Measurements from ENCODE around the gene TEX28.
"Not testable (repeated sequence)": the region's sequence is repeated elsewhere in the genome, so short reads cannot be mapped to it uniquely, and the experiment has no call there.

Gene TEX28

DNA sequence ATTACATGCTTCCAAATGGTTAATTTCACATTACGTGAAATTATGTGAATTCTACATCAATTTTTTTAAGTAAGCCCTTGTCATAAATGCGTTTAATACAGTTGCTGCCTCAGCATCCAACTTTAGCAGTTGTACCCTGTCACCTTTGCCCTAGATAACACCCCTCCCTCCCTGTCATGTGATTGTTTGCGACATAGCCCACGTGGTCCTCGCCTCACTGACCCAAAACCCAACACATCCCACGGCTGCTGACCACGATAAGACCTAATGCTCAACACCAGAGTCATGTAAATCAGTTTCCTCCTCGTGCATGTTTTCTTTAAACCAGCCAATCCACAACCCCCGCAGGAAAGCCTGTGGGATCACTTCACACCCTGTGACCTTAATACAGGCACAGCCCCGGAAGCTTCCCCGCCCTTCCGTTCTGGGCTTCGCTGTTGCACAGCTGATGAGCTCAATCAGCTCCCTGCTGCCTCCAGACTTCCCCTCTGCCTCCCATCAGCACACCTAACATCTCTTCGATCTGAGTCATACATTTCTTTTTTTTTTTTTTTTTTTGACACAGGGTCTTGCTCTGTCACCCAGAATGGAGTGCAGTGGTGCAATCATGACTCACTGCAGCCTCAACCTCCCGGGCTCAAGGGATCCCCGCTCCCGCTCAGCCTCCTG is 47.4 kb downstream of the TEX28 start:
- not testable (repeated sequence) for FAIRE-seq; DNase-seq (ENCODE audit: low spot score)

DNA sequence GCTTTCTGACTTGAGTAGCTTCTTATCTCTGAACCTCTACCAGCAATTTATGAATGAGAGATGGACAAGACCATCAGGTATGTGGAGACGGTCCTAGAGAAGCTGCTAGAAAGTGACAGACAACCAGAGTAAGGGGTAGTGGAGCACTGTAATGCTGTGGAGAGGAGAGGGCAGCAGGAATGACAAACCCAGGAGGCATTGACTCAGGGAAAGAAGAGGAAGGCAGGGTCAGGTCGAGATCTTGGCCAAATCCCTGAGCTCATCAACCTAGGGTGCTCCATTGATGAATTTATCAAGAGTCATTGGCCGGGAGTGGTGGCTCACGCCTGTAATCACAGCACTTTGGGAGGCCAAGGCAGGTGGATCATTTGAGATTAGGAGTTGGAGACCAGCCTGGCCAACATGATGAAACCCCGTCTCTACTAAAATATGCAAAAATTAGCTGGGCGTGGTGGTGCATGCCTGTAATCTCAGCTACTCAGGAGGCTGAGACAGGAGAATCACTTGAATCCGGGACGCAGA is 54.9 kb downstream of the TEX28 start:
- not testable (repeated sequence) for DNase-seq (ENCODE audit: low spot score); FAIRE-seq

DNA sequence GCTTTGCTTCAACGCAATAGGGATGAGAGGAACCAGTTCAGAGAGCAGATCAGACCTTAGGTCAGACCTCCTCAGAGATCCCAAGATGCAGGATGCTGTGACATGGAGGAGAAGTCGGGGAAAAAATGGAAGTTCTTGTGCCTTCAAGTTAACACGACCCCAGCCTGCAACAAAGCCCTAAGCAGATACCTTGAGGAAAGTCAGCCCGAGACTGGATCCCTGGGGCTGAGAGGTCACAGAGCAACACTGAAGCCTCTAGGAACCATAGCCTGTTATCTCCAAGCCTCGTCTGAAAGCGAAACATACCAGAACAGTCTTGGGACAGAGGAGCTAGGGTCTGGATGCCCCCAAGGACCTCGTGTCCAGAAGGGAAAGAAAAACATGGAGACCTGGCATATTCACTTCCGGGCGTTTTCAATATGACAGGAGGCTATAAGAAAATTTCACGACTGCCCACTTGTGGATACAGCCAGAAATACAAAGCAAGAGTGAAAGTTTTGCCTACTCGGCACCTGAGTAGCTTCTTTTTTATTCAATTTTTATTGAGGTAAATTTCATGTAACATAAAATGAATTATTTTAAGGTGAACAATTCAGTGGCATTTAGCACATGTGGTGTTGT is 55.9 kb downstream of the TEX28 start:
- FAIRE-seq; DNase-seq (ENCODE audit: low spot score): not testable (repeated sequence)

DNA sequence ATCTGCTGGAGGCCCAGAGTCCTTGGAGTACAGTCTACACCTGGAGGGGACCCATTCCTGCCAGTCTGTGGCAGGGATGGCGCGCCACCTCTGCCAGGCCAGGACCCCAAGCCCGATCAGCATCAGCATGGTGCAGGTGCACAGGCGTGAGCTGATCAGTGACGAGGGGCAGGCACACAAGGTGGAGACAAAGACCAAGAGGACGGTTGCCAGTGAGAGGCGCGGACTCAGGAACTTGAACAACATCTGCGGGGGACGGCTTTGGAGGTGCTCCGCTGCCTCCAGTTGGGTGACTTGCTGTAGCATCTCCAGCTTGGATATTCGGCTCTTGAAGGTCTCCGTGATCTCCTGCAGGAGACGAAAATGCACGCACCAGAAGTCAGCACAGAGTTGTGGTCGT is 61.3 kb downstream of the TEX28 start:
- not testable (repeated sequence) for FAIRE-seq; DNase-seq (ENCODE audit: low spot score)

DNA sequence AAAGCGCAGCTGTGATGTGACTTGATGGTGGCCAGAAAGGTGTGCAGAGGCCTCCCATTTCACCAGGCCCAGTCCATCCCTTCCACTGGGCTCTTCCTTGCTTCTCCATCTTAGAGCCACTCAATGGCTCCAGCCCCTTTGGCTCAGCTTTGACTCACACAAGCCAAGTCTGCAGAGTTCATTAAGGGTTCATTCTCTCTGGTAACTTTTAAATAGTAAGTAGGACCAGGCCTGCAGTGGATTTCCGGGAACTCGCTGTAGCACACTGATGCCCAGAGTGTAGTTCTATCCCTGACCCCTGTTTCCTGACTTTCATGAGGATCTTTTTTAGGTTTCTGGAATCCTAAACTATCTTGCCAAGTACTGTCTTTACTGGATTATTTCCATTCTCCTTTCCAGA is 63.5 kb downstream of the TEX28 start:
- DNase-seq (ENCODE audit: low spot score); FAIRE-seq: not testable (repeated sequence)

DNA sequence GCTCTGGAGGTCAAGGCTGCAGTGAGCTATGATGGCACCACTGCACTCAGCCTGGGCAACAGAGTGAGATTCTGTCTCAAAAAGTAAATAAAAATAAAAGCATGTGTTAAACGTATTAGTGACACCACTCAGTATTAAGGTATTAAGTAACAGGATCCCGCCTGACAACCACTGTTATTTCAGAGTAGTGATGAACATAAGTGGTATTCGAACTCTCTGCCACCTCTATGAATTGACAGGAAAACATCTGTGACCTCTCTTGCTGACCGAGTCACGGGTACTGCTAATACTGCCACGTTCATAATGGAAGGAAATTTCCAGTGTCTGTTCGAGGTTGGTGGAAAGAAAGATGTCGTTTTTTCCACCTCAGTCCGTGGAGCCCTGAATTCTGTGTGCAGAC is 68.2 kb downstream of the TEX28 start:
- not testable (repeated sequence) for FAIRE-seq

DNA sequence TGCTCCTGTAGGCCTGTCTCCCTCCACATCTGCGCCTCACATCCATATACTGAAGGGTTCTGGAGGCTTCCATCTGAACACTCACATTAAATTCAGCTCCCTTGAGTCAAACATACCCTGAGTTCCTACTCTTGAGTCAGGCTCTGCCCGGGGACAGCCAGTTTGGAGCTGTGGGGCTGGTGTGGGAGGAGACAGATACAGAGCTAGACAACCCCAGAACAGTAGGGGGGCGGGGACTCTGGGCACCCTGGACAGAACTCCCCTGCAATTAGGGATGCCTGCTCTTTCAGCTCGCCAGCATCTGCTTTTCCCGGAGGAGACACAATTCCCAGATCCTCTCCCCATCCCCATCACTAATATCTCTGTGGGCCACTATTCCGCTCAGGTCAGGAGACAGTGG is 69.6 kb downstream of the TEX28 start:
- not testable (repeated sequence) for FAIRE-seq; DNase-seq (ENCODE audit: low spot score)

More for the DNA sequence above, 68.2 kb downstream of the TEX28 start:
- not testable (repeated sequence) for DNase-seq (ENCODE audit: low spot score)

Data from urothelium cell line (cell line).